NCI-H1092 treated with DMSO at 0.1 percent for 48 hours (cell line): ENCODE measurements around the gene LRRC37B.
"Not testable (repeated sequence)": the region's sequence is repeated elsewhere in the genome, so short reads cannot be mapped to it uniquely, and the experiment has no call there.

Source experiments
- DNase-seq: peaks from one replicate; lab custom pipeline; 2025; lab: John Stamatoyannopoulos, UW

LRRC37B gene

GRCh38 chr17:32086833-32087232 is 79.7 kb downstream of the LRRC37B start:
- DNase-seq, result not testable (repeated sequence)

DNA sequence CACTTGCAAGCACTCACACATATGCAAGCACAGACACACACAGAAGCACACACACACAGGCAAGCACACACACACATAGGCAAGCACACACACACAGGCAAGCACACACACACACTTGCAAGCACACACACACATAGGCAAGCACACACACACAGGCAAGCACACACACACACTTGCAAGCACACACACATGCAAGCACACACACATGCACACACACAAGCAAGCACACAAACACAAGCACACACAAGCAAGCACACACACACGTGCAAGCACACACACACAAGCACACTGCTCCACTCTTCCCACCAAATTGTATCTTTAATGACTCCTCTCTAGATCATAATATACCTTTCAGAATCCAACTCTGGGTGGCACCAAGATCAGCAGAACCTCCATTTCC is 84.9 kb downstream of the LRRC37B start:
- DNase-seq, result not testable (repeated sequence)

GRCh38 chr17:32099686-32100085 is 92.5 kb downstream of the LRRC37B start:
- no peak for DNase-seq

GRCh38 chr17:32100323-32100722 is 93.1 kb downstream of the LRRC37B start:
- DNase-seq, result not testable (repeated sequence)

DNA sequence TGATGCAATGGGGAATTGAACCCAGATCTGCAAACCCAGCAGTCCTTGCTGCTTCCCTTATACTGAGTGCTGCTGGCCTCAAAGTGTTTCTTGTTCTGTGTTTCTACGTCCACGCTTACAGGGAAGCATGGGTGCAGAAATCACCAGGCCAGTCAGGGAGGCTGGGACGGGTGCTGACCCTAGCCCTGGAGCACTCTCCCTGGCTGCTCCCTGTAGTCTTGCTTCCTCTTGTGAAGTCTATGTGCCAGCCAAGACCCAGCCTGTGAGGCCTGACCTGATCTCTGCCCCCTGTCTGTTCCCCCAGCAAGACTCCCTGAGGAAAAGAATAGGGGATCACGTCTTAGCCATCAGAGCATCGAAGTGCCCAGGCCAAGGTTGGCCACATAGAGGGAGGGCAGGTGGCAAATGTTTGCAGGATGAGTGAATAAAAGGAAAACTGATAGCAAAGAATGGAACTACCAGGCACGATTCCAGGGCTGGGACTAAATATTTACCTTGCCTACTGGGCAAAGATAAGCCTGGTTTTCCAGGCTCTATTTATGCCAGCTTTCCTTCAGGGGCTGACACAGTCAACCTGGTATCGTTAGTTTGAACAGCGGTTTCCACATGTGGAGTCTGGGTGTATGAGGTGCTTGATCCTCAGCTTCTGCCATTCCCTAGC is 93.9 kb downstream of the LRRC37B start:
- peak; percentile 90 for DNase-seq

GRCh38 chr17:32102172-32102571 is 95.0 kb downstream of the LRRC37B start:
- no peak for DNase-seq

DNA sequence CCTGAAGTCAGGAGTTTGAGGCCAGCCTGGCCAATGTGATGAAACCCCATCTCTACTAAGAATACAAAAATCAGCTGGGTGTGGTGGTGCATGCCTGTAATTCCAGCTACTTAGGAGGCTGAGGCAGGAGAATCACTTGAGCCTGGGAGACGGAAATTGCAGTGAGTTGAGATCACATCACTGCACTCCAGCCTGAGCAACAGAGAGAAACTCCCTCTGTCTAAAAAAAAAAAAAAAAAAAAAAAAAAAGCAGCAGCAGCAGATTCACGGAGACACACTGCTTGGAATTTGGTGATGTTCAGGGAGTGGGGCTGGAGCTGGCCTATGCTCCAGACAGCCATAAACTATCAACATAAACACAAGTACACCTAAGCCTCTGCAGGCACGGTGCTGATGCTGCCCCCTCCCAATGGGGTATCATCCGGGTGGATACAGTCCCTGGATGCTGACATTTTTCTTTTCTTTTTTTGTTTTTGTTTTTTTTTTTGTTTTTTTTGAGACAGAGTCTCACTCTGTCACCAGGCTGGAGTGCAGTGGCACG is 95.5 kb downstream of the LRRC37B start:
- no peak for DNase-seq
